ENCODE measurements around the gene ZNF324. TPM values are rescaled to one million over a fixed set of nuclear protein-coding genes. Genes with fewer than 3 reads are reported as not detected.

ZNF324 gene
- total and polyA plus RNA-seq, 2 of the 8 experiments (the other 6 are each of a cell fraction or from before 2014, with no cell fraction given), result 5.1 to 5.8 TPM

DNA sequence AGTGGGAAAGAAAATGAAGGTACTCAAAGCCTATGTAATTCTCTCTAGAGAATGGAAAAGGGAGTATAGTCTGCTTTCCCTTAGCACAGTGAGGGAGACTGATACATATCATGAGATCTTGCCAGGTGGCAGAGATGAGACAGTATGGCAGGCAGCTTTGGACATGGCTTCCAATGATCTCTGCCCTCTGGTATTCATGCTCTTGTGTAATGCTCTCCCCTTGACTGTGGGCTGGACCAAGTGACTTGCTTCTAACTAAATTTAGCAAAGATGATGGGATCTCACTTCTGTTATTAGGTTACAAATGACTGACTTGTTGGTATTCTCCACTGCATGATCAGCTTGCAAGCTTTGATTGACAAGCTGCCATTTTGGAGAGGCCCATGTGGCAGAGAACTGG, 37.1 kb upstream of the ZNF324 start (continued):
- TF ChIP-seq SUZ12 (IDR thresholded peaks at IDR 0.05; ENCODE audit: low read length), result no peak
- TF ChIP-seq, protein P1, sequence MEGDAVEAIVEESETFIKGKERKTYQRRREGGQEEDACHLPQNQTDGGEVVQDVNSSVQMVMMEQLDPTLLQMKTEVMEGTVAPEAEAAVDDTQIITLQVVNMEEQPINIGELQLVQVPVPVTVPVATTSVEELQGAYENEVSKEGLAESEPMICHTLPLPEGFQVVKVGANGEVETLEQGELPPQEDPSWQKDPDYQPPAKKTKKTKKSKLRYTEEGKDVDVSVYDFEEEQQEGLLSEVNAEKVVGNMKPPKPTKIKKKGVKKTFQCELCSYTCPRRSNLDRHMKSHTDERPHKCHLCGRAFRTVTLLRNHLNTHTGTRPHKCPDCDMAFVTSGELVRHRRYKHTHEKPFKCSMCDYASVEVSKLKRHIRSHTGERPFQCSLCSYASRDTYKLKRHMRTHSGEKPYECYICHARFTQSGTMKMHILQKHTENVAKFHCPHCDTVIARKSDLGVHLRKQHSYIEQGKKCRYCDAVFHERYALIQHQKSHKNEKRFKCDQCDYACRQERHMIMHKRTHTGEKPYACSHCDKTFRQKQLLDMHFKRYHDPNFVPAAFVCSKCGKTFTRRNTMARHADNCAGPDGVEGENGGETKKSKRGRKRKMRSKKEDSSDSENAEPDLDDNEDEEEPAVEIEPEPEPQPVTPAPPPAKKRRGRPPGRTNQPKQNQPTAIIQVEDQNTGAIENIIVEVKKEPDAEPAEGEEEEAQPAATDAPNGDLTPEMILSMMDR (IDR thresholded peaks at IDR 0.05; ENCODE audit: control extremely low read depth in 1 of 3, insufficient read depth in 1 of 3, low read depth in 1 of 3, low read length in 3 of 3), result no peak
